Measurements from ENCODE around the gene PKP2.
"Not testable (repeated sequence)": the region's sequence is repeated elsewhere in the genome, so short reads cannot be mapped to it uniquely, and the experiment has no call there.

PKP2 gene

DNA sequence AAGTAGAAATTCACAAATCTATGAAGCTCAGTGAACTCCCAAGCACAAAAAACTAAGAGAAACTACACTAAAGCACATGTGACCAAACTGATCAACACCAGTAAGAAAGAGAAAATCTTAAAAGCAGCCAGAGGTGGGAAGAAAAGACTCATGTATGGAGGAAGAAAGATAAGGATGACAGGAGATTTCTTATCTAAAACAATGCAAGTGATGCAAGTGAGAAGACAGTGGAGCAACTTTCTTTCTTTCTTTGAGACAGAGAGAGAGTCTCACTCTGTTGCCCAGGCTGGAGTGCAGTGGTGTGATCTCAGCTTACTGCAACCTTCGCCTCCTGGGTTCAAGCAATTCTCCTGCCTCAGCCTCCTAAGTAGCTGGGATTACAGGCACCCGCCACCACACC, 34.9 kb downstream of the PKP2 start:
- not testable (repeated sequence) for DNase-seq (ENCODE audit: low read depth in 3 of 3)

DNA sequence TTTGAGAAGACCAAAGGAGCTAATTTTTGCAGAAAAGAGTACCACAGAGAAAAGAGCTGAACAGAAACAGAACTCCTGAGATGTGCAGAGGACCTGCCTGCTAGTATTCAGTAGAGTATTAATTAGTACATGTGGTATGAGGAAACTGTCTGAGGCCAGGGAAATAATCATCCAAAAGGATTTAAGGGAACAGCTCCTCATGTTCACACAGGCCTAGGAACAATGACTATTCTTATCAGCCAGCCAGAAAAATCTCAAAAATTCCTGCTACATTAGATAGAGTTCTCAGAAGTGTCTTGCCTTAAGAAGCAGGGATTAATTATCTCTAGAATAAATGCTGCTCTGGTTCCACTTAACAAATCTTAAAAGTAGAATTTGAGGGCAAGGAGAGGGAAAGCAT, 36.4 kb downstream of the PKP2 start:
- DNase-seq (ENCODE audit: low read depth in 3 of 3) = no peak

DNA sequence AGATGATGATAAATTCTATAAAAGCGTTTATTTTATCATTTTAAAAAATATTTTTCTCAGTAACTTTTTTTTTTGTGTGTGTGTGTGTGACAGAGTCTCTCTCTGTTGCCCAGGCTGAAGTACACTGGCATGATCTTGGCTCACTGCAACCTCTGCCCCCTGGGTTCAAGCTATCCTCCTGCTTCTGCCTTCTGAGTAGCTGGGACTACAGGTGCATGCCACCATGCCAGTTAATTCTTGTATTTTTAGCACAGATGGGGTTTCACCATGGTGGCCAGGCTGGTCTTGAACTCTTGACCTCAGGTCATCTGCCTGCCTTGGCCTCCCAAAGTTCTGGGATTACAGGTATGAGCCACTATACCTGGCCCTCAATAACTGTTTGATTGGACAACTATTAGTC, 37.2 kb downstream of the PKP2 start:
- DNase-seq (ENCODE audit: low read depth in 3 of 3) = no peak

DNA sequence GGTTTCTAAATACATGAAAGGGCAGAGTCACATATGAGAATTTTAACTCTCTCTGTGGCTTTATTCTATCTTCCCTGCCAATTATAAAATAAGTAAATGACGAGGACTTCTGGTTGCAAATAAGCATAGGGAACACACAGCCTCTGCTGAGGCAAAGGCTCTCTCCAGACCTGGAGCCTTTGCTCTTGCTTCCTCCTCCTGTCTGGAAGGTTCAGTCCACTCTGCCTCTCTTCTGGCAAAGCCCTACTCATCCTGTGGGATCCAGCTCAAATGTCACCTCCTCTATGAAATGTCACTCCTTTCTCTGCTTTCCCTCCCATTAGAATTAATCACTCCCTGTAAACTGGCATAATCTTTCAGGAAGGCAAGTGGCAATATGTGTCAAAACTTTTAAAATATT, 41.9 kb downstream of the PKP2 start:
- DNase-seq (ENCODE audit: low read depth in 3 of 3) = no peak

DNA sequence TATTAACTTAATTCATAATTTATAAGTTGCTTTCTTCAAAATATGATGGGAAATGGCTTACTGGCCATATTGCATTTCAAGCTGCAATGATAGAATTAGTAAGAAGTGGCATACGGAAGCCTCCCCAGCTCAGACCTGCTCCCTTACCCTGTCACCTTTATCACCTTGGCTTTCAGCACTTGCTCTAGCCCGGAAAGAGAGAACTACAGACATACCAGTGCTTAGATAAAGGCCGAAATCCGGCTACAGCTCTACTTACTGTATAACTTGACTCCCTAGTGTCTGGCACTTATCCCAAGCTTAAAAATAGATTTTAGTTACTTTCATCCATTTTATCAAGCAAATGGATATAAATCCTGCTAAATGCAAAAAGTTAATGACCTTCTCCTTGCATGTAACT, 42.5 kb downstream of the PKP2 start:
- DNase-seq (ENCODE audit: low read depth in 3 of 3) = no peak

DNA sequence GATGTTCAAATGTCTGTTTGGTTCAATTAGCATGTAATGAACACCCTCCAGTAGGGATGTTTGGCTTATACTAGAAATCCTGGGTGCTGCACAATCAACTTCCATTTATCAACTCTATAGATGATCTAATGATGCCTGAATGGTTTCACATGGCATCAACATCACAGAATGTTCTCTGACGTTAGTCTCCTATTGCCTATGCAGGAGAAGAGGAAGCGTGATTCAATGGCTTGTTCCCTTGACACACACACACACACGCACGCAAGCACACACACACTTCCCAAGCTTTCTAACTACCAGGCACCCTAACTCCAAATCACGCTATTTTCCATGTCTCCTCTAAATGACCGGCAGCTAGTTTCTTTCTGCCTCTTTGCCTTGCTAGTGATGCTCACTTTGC, 49.3 kb downstream of the PKP2 start:
- DNase-seq (ENCODE audit: low read depth in 3 of 3) = no peak

DNA sequence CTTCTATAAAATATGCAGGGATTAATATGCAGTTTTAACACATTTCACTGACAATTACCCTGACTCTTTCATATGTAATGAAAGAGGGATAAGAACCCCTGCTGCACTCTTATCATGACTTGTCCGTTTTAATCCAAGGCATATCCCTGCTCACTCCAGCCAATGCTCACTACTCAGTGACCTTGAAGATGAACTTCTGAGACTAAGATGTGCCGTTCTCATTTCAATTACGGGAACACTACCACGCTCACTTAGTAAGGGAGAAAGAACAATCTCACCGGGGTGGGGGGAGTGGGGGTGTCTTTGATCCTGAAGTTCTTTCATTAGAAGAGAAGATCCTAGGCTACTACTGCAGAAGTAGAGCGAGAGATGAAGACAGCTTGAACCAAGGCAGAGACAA, 50.5 kb downstream of the PKP2 start:
- no peak for DNase-seq (ENCODE audit: low read depth in 3 of 3)

DNA sequence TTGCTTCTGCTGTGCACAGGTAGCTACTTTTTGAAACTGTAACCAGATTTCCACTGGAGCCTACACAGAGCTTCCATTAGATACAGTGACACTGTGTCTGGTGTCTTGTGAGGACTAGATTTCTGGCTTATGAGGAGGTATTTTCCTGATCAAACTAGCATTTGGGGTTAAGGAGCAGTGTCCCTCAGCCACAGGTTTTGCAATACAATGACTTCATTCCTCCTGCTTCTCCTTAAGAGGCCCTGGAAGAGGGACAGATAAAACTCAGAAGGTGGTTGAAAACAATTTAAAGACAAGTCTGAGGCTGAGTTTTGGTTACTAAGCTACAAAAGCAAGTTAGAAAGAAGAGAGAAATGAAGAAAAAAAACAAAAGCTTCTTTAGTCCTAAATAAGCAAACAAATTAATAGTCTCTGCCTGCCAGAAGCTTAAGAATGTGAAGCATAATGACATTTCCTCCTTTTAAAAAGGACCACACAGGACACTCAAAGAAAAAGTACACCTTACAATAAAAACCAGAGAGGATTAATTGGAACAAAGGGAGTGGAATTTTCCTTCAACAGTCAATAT, 53.0 kb downstream of the PKP2 start:
- no peak for DNase-seq (ENCODE audit: low read depth in 3 of 3)

DNA sequence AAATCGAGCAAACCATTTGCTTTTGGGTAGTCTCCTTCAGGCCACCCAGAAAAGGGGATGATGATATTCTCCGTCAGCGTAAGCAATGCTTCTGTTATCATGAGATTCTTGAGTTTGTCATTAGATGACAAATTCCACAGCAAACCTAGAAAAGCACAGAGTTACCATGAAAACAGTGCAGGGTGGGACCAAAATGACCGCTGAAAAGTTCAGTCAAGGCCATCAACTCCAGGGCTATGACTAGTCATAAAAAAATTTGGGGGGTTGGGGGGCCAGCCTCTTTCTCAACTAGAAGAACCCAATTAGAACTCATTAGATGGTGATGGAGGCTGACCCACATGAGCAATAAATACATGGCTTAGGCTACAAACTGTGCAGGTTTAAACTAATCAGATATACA, 55.5 kb downstream of the PKP2 start:
- DNase-seq (ENCODE audit: low read depth in 3 of 3) = no peak

DNA sequence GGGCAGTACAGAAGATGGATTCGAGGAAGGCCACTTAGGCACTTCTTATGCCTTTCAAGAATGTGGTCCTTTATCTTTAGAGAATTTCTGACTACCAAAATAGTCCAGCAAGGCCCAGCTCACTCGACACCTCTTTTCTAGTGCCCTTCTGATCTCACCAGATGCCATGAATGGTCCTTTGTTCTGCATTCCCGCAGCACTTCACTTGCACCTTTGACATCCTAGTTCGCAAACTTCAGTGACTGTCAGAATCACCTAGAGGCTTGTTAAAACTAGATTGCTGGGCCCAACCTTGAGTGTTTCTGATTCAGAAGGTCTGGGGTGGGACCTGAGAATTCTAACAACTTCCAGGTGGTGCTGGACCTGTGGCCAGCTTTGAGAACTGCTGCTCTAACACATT, 56.7 kb downstream of the PKP2 start:
- no peak for DNase-seq (ENCODE audit: low read depth in 3 of 3)

DNA sequence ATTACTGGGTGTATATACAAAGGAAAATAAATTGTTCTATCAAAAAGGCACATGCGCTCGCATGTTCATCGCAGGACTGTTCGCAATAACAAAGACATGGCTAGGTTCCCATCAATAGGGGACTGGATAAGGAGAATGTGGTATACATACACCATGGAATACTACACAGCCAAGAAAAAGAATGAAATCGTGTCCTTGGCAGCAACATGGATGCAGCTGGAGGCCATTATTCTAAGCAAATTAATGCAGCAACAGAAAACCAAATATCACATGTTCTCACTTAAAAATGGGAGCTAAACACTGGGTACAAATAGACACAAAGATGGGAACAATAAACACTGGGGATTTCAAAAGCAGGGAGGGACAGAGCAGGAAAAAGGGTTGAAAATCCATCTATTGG, 58.6 kb downstream of the PKP2 start:
- DNase-seq (ENCODE audit: low read depth in 3 of 3) = no peak

DNA sequence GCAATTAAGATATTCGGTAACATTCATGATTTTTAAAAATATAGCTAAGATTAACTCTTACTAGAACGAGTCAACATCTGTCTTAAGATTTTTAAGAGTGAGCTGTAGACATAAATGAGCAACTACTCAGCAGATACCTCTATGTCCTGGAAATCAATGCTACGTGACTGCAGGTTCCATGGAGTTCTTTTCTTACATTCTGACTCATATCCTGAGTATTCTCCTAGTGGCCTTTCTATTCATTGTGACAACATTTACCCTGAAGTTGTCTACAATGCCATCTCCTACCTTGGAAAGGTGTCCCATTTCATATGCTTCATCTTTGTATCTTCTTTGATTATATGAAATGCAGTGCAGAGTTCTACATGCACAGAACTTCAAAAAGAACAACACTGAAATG, 59.9 kb downstream of the PKP2 start:
- DNase-seq (ENCODE audit: low read depth in 3 of 3) = no peak

DNA sequence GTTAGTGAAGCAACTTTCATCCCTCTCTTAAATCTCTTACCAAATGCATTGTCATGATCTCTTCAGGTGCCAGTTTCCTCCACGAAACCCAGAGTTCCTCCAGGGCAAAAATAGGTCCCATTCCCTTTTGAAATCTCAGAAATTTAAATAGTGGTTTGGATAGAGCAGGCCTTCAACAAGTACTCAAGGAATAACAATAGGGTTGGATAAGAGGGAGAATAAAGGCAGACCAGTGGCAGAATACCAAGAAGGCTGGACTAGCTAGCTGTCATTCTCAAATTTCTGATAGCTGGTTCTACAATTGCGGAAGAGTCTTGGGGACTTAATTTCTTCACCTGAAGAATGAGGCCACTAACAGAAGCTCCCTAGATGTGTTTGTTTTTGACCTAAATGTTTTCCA, 62.5 kb downstream of the PKP2 start:
- DNase-seq (ENCODE audit: low read depth in 3 of 3) = no peak

DNA sequence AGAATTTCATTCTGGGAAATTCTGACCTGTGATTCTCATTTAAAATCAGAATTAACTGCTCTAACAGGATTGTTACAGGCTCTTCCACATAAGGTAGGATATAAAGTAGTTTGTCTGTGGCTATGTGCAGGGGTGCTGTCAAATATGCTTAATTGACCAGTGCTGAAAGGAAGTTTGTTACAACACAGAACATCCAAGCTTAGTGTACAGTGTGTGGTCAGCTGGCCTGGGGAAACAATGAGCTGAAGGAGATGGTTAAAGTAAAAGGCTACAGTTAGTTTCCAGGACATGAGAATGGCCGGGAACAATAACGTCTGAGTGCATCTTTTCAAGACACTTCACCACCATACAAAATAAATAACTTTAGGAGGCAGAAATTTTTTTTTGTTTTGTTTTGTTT, 68.0 kb downstream of the PKP2 start:
- no peak for DNase-seq (ENCODE audit: low read depth in 3 of 3)

DNA sequence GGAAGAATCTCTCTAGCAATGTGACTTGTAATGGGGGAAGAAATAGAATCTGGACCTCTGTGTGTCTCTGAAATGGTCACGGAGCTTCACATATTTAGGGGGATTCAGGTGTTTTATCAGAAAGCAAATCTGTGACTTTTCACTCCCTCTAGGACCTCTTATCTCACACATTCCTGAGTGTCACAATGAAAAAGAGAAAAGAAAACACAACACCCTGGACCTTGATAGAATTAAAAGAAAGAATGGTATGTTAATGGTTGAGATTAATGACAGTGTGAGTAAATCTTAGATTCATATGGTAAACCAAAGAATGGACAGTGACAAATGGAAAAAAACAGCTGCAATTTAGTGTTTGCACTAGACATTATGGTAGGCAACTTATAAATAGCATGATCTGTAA, 68.5 kb downstream of the PKP2 start:
- no peak for DNase-seq (ENCODE audit: low read depth in 3 of 3)

DNA sequence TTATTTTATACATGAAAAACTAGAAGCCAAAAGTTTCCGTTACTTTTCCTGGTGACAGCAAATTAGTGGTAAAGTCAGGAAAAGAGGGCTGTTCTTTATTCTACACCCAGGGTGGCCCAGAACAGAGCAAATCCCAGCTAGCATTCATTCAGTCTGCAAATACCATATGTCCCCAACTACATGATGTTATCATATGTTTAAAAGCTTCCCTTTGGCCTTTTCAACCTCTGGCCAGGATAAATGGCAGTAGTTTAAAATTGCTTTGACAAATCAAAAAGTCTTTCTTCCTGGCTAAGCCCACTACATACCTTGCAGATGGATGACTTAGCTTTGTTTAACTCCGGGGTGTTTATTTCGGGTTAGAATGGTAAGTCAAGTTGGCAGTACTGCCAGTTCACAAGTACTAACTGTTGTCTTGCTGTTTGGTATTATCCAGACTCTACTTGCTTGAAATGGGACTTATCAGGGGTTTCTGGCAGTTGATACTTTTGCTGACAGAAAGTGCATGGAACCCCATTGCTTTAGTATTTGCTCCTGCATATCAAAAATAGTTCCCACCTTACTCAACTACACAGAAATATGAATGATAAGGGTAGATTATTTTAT, 69.7 kb downstream of the PKP2 start:
- DNase-seq (ENCODE audit: low read depth in 3 of 3) = no peak

DNA sequence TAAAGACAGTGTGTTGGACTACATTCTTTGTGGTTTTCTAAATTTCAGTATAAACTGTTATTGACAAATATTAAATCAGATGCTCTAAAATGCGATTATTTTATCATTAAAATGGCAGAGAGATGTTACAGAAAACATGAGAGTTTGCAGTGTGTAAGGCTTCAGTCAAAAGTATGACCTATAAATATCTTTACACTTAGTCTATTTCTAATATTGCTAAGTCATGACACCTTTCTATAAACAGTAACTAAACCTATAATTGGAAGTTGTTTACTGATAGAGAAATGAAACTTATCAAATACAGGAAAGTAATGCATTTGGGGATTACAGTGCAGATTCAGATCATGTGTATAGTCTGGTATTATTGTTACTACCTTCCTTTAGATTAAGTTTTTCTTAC, 72.0 kb downstream of the PKP2 start:
- no peak for DNase-seq (ENCODE audit: low read depth in 3 of 3)

DNA sequence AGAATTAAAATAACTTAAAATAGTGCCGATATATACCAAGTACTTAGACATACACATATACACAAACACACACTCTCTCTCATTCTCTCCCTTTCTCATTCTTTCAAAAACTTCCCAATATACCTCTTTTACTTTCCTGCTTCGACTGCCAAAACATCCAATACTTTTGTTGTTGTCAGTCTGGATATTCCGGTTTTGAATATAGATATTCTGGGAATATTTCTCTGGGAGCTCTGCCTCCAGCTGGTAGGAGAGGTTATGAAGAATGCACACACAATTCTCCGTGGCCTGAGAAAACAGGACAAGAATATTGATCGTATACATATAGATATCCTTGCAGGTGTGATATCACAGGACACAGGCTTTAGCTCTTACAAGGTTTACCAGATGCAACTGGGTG, 74.2 kb downstream of the PKP2 start:
- DNase-seq (ENCODE audit: low read depth in 3 of 3) = no peak

DNA sequence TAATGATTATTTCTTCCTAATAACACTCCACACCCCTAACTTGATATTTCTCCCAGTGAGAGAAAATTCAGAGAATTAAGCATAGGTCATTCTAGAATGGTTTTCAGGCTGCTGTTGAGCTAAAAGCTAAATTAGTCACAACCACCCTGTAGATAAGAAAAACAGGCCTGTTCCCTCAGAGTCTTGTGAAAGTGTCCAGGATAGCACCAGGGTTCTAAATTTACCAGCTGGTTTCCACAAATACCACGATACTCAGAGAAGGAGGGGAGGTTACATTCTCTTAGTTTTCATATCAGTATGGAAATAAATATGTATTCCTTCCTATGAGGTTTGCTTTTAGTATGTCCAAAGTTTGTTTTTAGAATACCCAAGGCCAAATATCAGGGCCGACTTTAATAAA, 74.9 kb downstream of the PKP2 start:
- DNase-seq (ENCODE audit: low read depth in 3 of 3) = no peak

DNA sequence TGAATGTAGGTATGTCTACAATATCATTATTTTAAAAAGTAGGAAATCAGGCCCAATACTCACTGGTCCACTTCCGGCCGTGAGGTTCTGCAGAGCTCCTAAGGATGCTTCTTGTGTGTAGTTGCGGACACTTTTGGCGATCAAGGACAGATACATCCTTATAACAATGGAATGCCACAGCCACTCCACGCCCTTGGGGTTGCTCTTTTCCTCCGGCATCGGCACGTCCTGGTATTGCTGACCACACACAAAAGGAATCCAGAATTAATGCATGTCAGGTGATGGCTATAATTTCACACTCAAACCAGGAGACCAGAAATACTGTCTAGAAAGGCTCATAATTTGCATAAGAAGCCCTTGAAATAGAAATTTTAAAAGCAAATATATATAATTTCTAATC, 75.3 kb downstream of the PKP2 start:
- no peak for DNase-seq (ENCODE audit: low read depth in 3 of 3)

DNA sequence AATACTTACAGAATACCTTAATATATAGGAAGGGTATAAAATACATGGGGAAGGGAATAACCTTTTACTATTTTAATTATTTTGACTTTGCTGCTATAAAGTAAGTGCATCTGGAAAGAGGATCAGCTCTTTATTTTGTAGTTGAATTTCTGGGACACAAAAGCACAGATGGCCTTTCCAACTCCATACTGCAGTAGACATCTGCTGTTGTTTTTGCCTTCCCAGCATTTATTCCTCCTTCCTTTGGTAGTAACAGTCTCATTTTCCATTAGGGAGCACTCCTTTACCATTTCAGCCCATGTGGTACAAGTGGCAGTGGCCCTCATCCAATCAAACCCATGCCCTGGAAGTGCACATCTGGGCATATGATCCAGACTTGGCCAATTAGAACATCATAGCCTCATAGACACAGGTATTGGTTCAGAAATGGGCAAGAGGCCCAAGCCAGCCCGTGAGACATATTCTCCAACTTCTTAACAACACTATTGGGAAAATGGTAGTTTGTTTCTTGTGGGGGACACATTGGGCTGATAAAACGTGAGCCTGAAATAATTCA, 76.1 kb downstream of the PKP2 start:
- DNase-seq (ENCODE audit: low read depth in 3 of 3) = no peak

DNA sequence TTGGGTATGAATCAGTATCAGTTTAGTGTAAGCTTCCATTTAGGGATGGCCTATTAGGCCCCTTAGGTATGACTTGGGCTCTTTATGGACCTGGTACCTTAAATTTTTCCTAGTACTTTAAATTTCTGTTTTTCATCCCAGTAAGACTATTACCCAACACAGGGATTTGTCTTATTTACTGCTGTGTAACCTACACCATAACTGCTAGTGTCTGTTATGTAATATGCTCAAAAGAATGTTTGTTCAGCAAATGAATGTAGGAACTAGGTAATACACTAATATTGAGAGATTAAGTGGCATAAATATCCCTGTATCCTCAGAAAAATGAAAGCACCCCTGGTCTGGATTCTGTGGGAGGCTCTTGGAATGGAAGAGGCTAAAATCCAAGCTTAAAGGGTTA, 77.2 kb downstream of the PKP2 start:
- no peak for DNase-seq (ENCODE audit: low read depth in 3 of 3)

DNA sequence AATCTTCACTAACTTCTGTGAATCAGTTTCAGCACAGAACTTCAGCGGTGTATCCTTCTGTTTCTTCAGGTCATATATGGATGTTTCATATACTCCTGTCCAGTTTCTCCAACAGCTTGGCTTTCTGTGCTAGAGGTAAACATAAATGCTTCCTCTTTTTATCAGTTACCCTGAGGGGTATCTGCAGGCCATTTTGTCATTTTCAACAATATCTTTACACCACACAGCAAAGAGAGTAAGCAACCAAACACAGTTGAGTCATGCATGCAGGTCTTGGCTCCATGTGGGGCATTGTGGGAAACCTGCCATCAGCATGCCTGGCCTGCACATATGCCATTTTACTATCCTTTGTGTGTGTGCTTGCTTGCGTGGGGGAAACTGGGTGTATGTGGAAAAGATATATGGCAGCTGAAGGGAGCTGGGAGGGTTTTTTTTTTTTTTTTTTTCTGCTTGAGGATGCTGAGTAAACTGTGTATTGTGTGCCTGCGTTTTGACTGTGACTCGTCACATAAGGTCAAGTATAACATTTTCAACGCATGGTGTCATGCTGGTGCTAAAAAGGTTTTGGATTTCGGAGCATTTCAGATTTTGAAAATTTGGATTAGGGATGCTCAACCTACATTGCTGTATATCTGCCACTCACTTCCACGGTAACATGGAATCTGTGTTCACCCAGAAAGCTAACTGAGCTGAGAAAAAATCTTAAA, 84.7 kb downstream of the PKP2 start:
- DNase-seq (ENCODE audit: low read depth in 3 of 3) = no peak
